ENCODE measurements around the gene PAF1. TPM values are rescaled to one million over a fixed set of nuclear protein-coding genes. Genes with fewer than 3 reads are reported as not detected.

The PAF1 gene
- total RNA-seq, 1 experiment from 2014 or later = 59.0 TPM

GRCh38 chr19:39416152-39417120 is 25.5 kb upstream of the PAF1 start:
- H3K36me3 Mint-ChIP-seq (ENCODE audit: insufficient read depth, unreplicated experiment) = peaks cover 52% of the 10 kb centered on the region
- no peak for DNase-seq
- CTCF ChIA-PET = interaction anchor here (1.1 kb wide), 1 partner anchor 12 kb away, joined by 3 read pairs; no protein-coding TSS in a partner anchor
- POLR2A ChIA-PET = no interaction called here
- Histone ChIP-seq H3K4me1 (peaks cover 9% of the 10 kb centered on the region), H3K27me3 (replicated peaks; ENCODE audit: control insufficient read depth, insufficient read depth, low read length) (no peaks in the 10 kb centered on the region), H3K9me3 (no peaks in the 10 kb centered on the region), H3K4me3 (ENCODE audit: low read depth, low read length) (no peak overlapping the region), H3K36me3 (ENCODE audit: control insufficient read depth, insufficient read depth, low read length) (peaks cover 3% of the 10 kb centered on the region)
- TF ChIP-seq, protein P1, sequence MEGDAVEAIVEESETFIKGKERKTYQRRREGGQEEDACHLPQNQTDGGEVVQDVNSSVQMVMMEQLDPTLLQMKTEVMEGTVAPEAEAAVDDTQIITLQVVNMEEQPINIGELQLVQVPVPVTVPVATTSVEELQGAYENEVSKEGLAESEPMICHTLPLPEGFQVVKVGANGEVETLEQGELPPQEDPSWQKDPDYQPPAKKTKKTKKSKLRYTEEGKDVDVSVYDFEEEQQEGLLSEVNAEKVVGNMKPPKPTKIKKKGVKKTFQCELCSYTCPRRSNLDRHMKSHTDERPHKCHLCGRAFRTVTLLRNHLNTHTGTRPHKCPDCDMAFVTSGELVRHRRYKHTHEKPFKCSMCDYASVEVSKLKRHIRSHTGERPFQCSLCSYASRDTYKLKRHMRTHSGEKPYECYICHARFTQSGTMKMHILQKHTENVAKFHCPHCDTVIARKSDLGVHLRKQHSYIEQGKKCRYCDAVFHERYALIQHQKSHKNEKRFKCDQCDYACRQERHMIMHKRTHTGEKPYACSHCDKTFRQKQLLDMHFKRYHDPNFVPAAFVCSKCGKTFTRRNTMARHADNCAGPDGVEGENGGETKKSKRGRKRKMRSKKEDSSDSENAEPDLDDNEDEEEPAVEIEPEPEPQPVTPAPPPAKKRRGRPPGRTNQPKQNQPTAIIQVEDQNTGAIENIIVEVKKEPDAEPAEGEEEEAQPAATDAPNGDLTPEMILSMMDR (IDR thresholded peaks at IDR 0.05; ENCODE audit: insufficient read depth in 1 of 2, low read depth in 1 of 2, low read length in 1 of 2, severe bottlenecking in 1 of 2, unreplicated experiment in 1 of 2) = no peak
- H3K4me1 Mint-ChIP-seq (ENCODE audit: low read depth, unreplicated experiment) = peaks cover 19% of the 10 kb centered on the region
- H3K27me3 Mint-ChIP-seq (ENCODE audit: insufficient read depth, unreplicated experiment) = peaks cover 3% of the 10 kb centered on the region
- no TSS peak for BruUV-seq (replicated peaks)
- no peaks in the 10 kb centered on the region for H3K9me3 Mint-ChIP-seq (ENCODE audit: unreplicated experiment)
- no peak overlapping the region for H3K4me3 Mint-ChIP-seq (ENCODE audit: unreplicated experiment)
- no peak overlapping the region for H3K27ac Mint-ChIP-seq (ENCODE audit: unreplicated experiment)
- intact Hi-C loops (cut with micrococcal nuclease; ENCODE audit: unreplicated experiment) = no loop called here

DNA sequence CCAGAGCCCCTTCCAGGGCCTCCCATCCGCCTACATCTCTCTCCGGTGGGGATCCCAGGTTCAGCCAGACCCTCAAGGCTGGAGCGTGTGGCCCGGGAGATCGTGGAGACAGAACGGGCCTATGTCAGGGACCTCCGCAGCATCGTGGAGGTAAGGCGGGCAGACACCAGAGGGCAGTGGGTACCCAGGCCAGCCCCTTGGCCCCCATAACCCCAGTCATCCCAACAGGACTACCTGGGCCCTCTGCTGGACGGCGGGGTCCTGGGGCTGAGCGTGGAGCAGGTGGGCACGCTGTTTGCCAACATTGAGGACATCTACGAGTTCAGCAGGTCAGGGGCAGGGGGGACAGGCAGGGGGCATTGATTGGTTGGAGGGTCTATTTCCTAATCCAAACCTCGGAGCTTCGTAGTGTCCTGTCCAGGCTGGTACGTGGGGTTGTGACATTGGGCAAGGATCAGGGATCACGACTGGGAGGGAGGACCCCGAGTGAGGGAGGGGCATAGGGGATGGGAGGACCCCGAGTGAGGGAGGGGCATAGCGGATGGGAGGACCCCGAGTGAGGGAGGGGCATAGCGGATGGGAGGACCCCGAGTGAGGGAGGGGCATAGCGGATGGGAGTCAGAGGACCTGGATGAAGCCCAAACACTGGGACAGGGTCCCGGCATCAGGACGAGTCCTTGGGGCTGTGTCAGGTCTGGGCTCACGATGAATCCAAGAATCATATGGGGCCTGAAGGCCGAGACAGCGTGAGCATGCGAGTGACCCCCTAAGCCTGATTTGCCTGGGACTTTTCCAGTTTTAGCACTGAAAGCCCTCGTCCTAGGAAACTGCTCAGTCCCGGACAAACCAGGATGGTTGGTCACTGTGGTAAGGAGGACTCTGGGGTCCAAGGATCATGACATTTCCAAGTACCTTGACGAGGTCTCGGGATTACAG is 24.5 kb upstream of the PAF1 start:
- Histone ChIP-seq H3K4me3 (ENCODE audit: low read depth, low read length) (no peak overlapping the region), H3K27me3 (replicated peaks; ENCODE audit: control insufficient read depth, insufficient read depth, low read length) (no peaks in the 10 kb centered on the region), H3K9me3 (no peaks in the 10 kb centered on the region), H3K4me1 (peaks cover 20% of the 10 kb centered on the region), H3K36me3 (ENCODE audit: control insufficient read depth, insufficient read depth, low read length) (peaks cover 3% of the 10 kb centered on the region)
- Mint-ChIP-seq H3K36me3 (ENCODE audit: insufficient read depth, unreplicated experiment) (peaks cover 52% of the 10 kb centered on the region), H3K4me1 (ENCODE audit: low read depth, unreplicated experiment) (peaks cover 29% of the 10 kb centered on the region), H3K4me3 (ENCODE audit: unreplicated experiment) (no peak overlapping the region), H3K27me3 (ENCODE audit: insufficient read depth, unreplicated experiment) (peaks cover 3% of the 10 kb centered on the region), H3K9me3 (ENCODE audit: unreplicated experiment) (no peaks in the 10 kb centered on the region), H3K27ac (ENCODE audit: unreplicated experiment) (no peak overlapping the region)
- no TSS peak for BruUV-seq (replicated peaks)
- TF ChIP-seq, protein P1 (IDR thresholded peaks at IDR 0.05; ENCODE audit: insufficient read depth in 1 of 2, low read depth in 1 of 2, low read length in 1 of 2, severe bottlenecking in 1 of 2, unreplicated experiment in 1 of 2) = no peak
- DNase-seq = no peak
- intact Hi-C loops (cut with micrococcal nuclease; ENCODE audit: unreplicated experiment) = no loop called here
- ChIA-PET CTCF (interaction anchor here (0.9 to 1.1 kb wide), 2 partner anchors 13 to 14 kb away, joined by 3 read pairs; no protein-coding TSS in a partner anchor), POLR2A (no interaction called here)
